ENCODE measurements around the gene PAX4. TPM values are rescaled to one million over a fixed set of nuclear protein-coding genes. Genes with fewer than 3 reads are reported as not detected.

PAX4 gene
- total RNA-seq, 1 experiment from 2014 or later, result not detected

- no peaks in the 10 kb centered on the region for H3K79me2 ChIP-seq (ENCODE audit: insufficient read depth, low read length)
- peaks cover 2 to 9% of the 10 kb centered on the region in 2 experiments; a peak in 2 of 4 replicates for H3K4me1 ChIP-seq (ENCODE audit: control insufficient read depth in 1 of 2, insufficient read depth in 2 of 2, low read length in 2 of 2)
- no peak overlapping the region for H3K4me3 ChIP-seq (replicated peaks in 1 of 2; ENCODE audit: low read depth in 1 of 2, low read length in 2 of 2)
- BruUV-seq (replicated peaks), result no TSS peak
- H3K9ac ChIP-seq (ENCODE audit: low read length), result no peak overlapping the region
- CTCF ChIA-PET, result interaction anchor here (0.7 to 2.0 kb wide), 14 partner anchors 9 to 758 kb away, joined by 3 to 17 read pairs (median 3); partner anchors contain the start of genes GCC1 and PAX4
- no peaks in the 10 kb centered on the region; the same call in 1 of the 2 replicates for H3K27me3 ChIP-seq (ENCODE audit: insufficient read depth, low read length)
- no peaks in the 10 kb centered on the region for H3K9me3 ChIP-seq (ENCODE audit: control insufficient read depth in 1 of 2, insufficient read depth in 1 of 2, low read depth in 1 of 2, low read length in 2 of 2)
- H2AFZ ChIP-seq (ENCODE audit: low read depth, low read length, poor library complexity, severe bottlenecking), result peak overlapping the region; percentile 83
- no peaks in the 10 kb centered on the region for H3K36me3 ChIP-seq (ENCODE audit: control insufficient read depth in 1 of 2, insufficient read depth in 2 of 2, low read length in 2 of 2)
- H3K27ac ChIP-seq (ENCODE audit: low read depth, low read length), result no peak overlapping the region
- H4K20me1 ChIP-seq (ENCODE audit: insufficient read depth), result no peaks in the 10 kb centered on the region
- peak overlapping the region; percentile 50 for H3K4me2 ChIP-seq (ENCODE audit: low read length)
- intact Hi-C loops (cut with micrococcal nuclease), result loop anchor here (2.0 kb wide), 1 partner anchor 31 kb away; no protein-coding TSS in a partner anchor
- H3K9me2 ChIP-seq (ENCODE audit: insufficient read depth), result no peaks in the 10 kb centered on the region
- TF ChIP-seq RAD21 (IDR thresholded peaks at IDR 0.05; ENCODE audit: low read depth) (peak; percentile 66), ZFX (IDR thresholded peaks at IDR 0.05) (no peak), CTCF (IDR thresholded peaks at IDR 0.05 in 2 of 3, conservative IDR thresholded peaks at IDR 0.05 in 1 of 3; ENCODE audit: borderline replicate concordance in 1 of 3, insufficient read depth in 1 of 3, low read depth in 2 of 3, low read length in 2 of 3) (peak; percentile 72 to 95 (median 85); a peak in 5 of 6 replicates)
- ATAC-seq, result peak; percentile 97
- peak; percentile 50 for DNase-seq (ENCODE audit: low read depth, low spot score)
- POLR2A ChIA-PET, result interaction anchor here (0.7 kb wide), 1 partner anchor 224 kb away, joined by 7 read pairs; no protein-coding TSS in a partner anchor
- RAD21 ChIA-PET (ENCODE audit: low non-redundant PET in 1 of 2, low total read pairs in 2 of 2, uncharacterized antibody in 2 of 2, unreplicated experiment in 2 of 2), result no interaction called here
These were observed 11.4 kb upstream of the PAX4 start for GRCh38 chr7:127629268-127629854.

GRCh38 chr7:127628445-127628844, 10.5 kb upstream of the PAX4 start:
- ATAC-seq (peak; percentile 52), DNase-seq (ENCODE audit: low read depth, low spot score) (no peak)
- BruUV-seq (replicated peaks), result no TSS peak
- TF ChIP-seq CTCF (IDR thresholded peaks at IDR 0.05 in 2 of 3, conservative IDR thresholded peaks at IDR 0.05 in 1 of 3; ENCODE audit: borderline replicate concordance in 1 of 3, insufficient read depth in 1 of 3, low read depth in 2 of 3, low read length in 2 of 3) (peak; percentile 18 to 40 (median 39); a peak in 4 of 6 replicates), ELF1 (IDR thresholded peaks at IDR 0.05; ENCODE audit: borderline replicate concordance, low read depth) (no peak)
- RAD21 ChIA-PET (ENCODE audit: low non-redundant PET in 1 of 2, low total read pairs in 2 of 2, uncharacterized antibody in 2 of 2, unreplicated experiment in 2 of 2), result no interaction called here
- H2AFZ ChIP-seq (ENCODE audit: low read depth, low read length, poor library complexity, severe bottlenecking), result no peak overlapping the region
- H3K4me1 ChIP-seq (ENCODE audit: control insufficient read depth in 1 of 2, insufficient read depth in 2 of 2, low read length in 2 of 2), result peaks cover 2 to 9% of the 10 kb centered on the region in 2 experiments; a peak in 2 of 4 replicates
- H3K27ac ChIP-seq (ENCODE audit: low read depth, low read length), result no peak overlapping the region
- intact Hi-C loops (cut with micrococcal nuclease), result loop anchor here (2.0 kb wide), 1 partner anchor 30 kb away; no protein-coding TSS in a partner anchor
- CTCF ChIA-PET, result interaction anchor here (1.0 to 2.0 kb wide), 12 partner anchors 9 to 581 kb away, joined by 3 to 17 read pairs (median 4); partner anchors contain the start of genes GCC1 and PAX4
- no peak overlapping the region for H3K4me3 ChIP-seq (replicated peaks in 1 of 2; ENCODE audit: low read depth in 1 of 2, low read length in 2 of 2)
- peaks cover 4% of the 10 kb centered on the region; the same call in 1 of the 2 replicates for H3K27me3 ChIP-seq (ENCODE audit: insufficient read depth, low read length)
- no peaks in the 10 kb centered on the region for H3K9me3 ChIP-seq (ENCODE audit: control insufficient read depth in 1 of 2, insufficient read depth in 1 of 2, low read depth in 1 of 2, low read length in 2 of 2)
- no peaks in the 10 kb centered on the region for H3K9me2 ChIP-seq (ENCODE audit: insufficient read depth)
- no peaks in the 10 kb centered on the region for H3K36me3 ChIP-seq (ENCODE audit: control insufficient read depth in 1 of 2, insufficient read depth in 2 of 2, low read length in 2 of 2)
- no peaks in the 10 kb centered on the region for H4K20me1 ChIP-seq (ENCODE audit: insufficient read depth)
- H3K4me2 ChIP-seq (ENCODE audit: low read length), result no peak overlapping the region
- no peaks in the 10 kb centered on the region for H3K79me2 ChIP-seq (ENCODE audit: insufficient read depth, low read length)
- H3K9ac ChIP-seq (ENCODE audit: low read length), result no peak overlapping the region
- POLR2A ChIA-PET, result no interaction called here

All from HCT116 (cell line).